GM21447 (cell line): Measurements from ENCODE around the gene NOP9.

Experiments
- ATAC-seq: cut with Tn5 transposase; IDR thresholded peaks from one replicate; pipeline ENCODE4 v1.9.1; 2021; ENCODE audit not compliant: unreplicated experiment

Gene NOP9

GRCh38 chr14:24299255-24300191 lies at the start of gene NOP9, which contains the start of gene DHRS1:
TSS of gene NOP9 (plus strand) at chr14:24299850. CDS start at chr14:24299955, 105 bp downstream.
TSS of gene DHRS1 (minus strand) at chr14:24299780. CDS start at chr14:24299106, 674 bp downstream.
- ATAC-seq: peak; percentile 55

GRCh38 chr14:24250354-24250753 lies 49.3 kb upstream of the NOP9 start:
- no peak for ATAC-seq

- no peak for ATAC-seq
These were observed 47.8 kb upstream of the NOP9 start for GRCh38 chr14:24251880-24252288.

- ATAC-seq: no peak
These were observed 47.1 kb upstream of the NOP9 start for GRCh38 chr14:24252289-24253124.

- no peak for ATAC-seq
These were observed 45.7 kb upstream of the NOP9 start for GRCh38 chr14:24253936-24254335.

GRCh38 chr14:24254630-24255392 lies 44.8 kb upstream of the NOP9 start:
- ATAC-seq: no peak

GRCh38 chr14:24255438-24255837 lies 44.2 kb upstream of the NOP9 start:
- ATAC-seq: no peak

GRCh38 chr14:24255931-24256711 lies 43.5 kb upstream of the NOP9 start:
- no peak for ATAC-seq

GRCh38 chr14:24256960-24257359 lies 42.7 kb upstream of the NOP9 start:
- no peak for ATAC-seq

- no peak for ATAC-seq
These were observed 41.5 kb upstream of the NOP9 start for GRCh38 chr14:24258119-24258518.

GRCh38 chr14:24258548-24259265 lies 40.9 kb upstream of the NOP9 start:
- ATAC-seq: no peak

- ATAC-seq: no peak
These were observed 40.2 kb upstream of the NOP9 start for GRCh38 chr14:24259282-24260025.

- ATAC-seq: no peak
These were observed 39.4 kb upstream of the NOP9 start for GRCh38 chr14:24260026-24260779.

- no peak for ATAC-seq
These were observed 38.9 kb upstream of the NOP9 start for GRCh38 chr14:24260780-24261157.

GRCh38 chr14:24261256-24261968 lies 38.2 kb upstream of the NOP9 start:
- no peak for ATAC-seq

- no peak for ATAC-seq
These were observed 37.7 kb upstream of the NOP9 start for GRCh38 chr14:24261969-24262327.
